ENCODE measurements around the gene HDGF. TPM values are rescaled to one million over a fixed set of nuclear protein-coding genes. Genes with fewer than 3 reads are reported as not detected.

The HDGF gene
- total RNA-seq, 1 donor from 2014 or later, result 359 TPM

Other genes starting within 250 kb of the HDGF start
- 16.1 and 16.8 TPM in 2 replicates for gene IQGAP3, start 179.1 kb downstream of the HDGF start, total RNA-seq
- gene TTC24, start 172.0 kb downstream of the HDGF start, total RNA-seq, result 3.8 and 4.5 TPM in 2 replicates
- gene NAXE, start 159.9 kb downstream of the HDGF start, total RNA-seq, result 76.1 and 78.8 TPM in 2 replicates
- gene GPATCH4, start 150.2 kb downstream of the HDGF start, total RNA-seq, result 73.7 and 80.4 TPM in 2 replicates
- gene HAPLN2, start 132.3 kb downstream of the HDGF start, total RNA-seq, result not detected in 2 replicates
- gene BCAN, start 109.6 kb downstream of the HDGF start, total RNA-seq, result not detected in 2 replicates
- gene NES, start 74.3 kb downstream of the HDGF start, total RNA-seq, result not detected in 2 replicates
- gene CRABP2, start 46.1 kb downstream of the HDGF start, total RNA-seq, result 1.0 and 1.1 TPM in 2 replicates
- 37.3 and 45.2 TPM in 2 replicates for gene METTL25B, start 23.2 kb downstream of the HDGF start, total RNA-seq
- 52.2 and 57.4 TPM in 2 replicates for gene ISG20L2, start 22.9 kb downstream of the HDGF start, total RNA-seq
- 116 and 124 TPM in 2 replicates for gene MRPL24, start 10.6 kb downstream of the HDGF start, total RNA-seq
- gene PRCC, start 15.9 kb upstream of the HDGF start, total RNA-seq, result 94.8 and 110 TPM in 2 replicates
- gene SH2D2A, start 65.2 kb upstream of the HDGF start, total RNA-seq, result 453 and 474 TPM in 2 replicates
- 1.1 and 1.4 TPM in 2 replicates for gene INSRR, start 107.4 kb upstream of the HDGF start, total RNA-seq
- gene NTRK1, start 109.2 kb upstream of the HDGF start, total RNA-seq, result 252 and 253 TPM in 2 replicates
- gene PEAR1, start 142.0 kb upstream of the HDGF start, total RNA-seq, result 0.55 and 0.80 TPM in 2 replicates
- not detected in 2 replicates for gene LRRC71, start 169.0 kb upstream of the HDGF start, total RNA-seq